EH (cell line): ENCODE results near the gene DENND6A.
A peak's percentile ranks its signal among the peaks of the same experiment; 100 is the strongest.
"Not testable (repeated sequence)": the region's sequence is repeated elsewhere in the genome, so short reads cannot be mapped to it uniquely, and the experiment has no call there.

Experiments used
- DNase-seq: peaks from one replicate; pipeline ENCODE4 v3.0.0-alpha.2; 2015; ENCODE audit warnings: low read depth

DENND6A gene

GRCh38 chr3:57634259-57634658, 58.6 kb downstream of the DENND6A start:
- not testable (repeated sequence) for DNase-seq

GRCh38 chr3:57627976-57628375, 64.9 kb downstream of the DENND6A start:
- no peak for DNase-seq

- DNase-seq = no peak
Measured at GRCh38 chr3:57624801-57625200, 68.1 kb downstream of the DENND6A start.

GRCh38 chr3:57622362-57622761, 70.5 kb downstream of the DENND6A start:
- DNase-seq = no peak

- no peak for DNase-seq
Measured at GRCh38 chr3:57617739-57618138, 75.1 kb downstream of the DENND6A start.

- no peak for DNase-seq
Measured at GRCh38 chr3:57616233-57616632, 76.6 kb downstream of the DENND6A start.

GRCh38 chr3:57611870-57612269, 81.0 kb downstream of the DENND6A start:
- not testable (repeated sequence) for DNase-seq

- no peak for DNase-seq
Measured at GRCh38 chr3:57605683-57606082, 87.2 kb downstream of the DENND6A start.

- DNase-seq = peak; percentile 30
Measured at GRCh38 chr3:57604971-57605370, 87.9 kb downstream of the DENND6A start.

- no peak for DNase-seq
Measured at GRCh38 chr3:57600195-57600594, 92.7 kb downstream of the DENND6A start.

- DNase-seq = no peak
Measured at GRCh38 chr3:57598765-57599360, 94.0 kb downstream of the DENND6A start.

GRCh38 chr3:57597127-57597923, 95.6 kb downstream of the DENND6A start, which contains the start of gene ARF4:
Gene ARF4 (minus strand): TSS chr3:57597344. CDS start chr3:57597140, 204 bp downstream.
- DNase-seq = peak; percentile 100

GRCh38 chr3:57596495-57597126, 96.3 kb downstream of the DENND6A start:
- peak; percentile 98 for DNase-seq

GRCh38 chr3:57594576-57594975, 98.3 kb downstream of the DENND6A start:
- DNase-seq = no peak

GRCh38 chr3:57594144-57594543, 98.7 kb downstream of the DENND6A start:
- no peak for DNase-seq

GRCh38 chr3:57592306-57592705, 100.6 kb downstream of the DENND6A start:
- DNase-seq = no peak

GRCh38 chr3:57587905-57588304, 105.0 kb downstream of the DENND6A start:
- DNase-seq = no peak

- DNase-seq = no peak
Measured at GRCh38 chr3:57586778-57587177, 106.1 kb downstream of the DENND6A start.

GRCh38 chr3:57583544-57583943, 109.3 kb downstream of the DENND6A start:
- DNase-seq = no peak

- peak; percentile 24 for DNase-seq
Measured at GRCh38 chr3:57582474-57583168, 110.3 kb downstream of the DENND6A start.

- no peak for DNase-seq
Measured at GRCh38 chr3:57577801-57578200, 115.1 kb downstream of the DENND6A start.

- DNase-seq = no peak
Measured at GRCh38 chr3:57575966-57576626, 116.8 kb downstream of the DENND6A start.
